ENCODE data around the gene ENAH.
"Not testable (repeated sequence)": the region's sequence is repeated elsewhere in the genome, so short reads cannot be mapped to it uniquely, and the experiment has no call there.

ENAH gene

DNA sequence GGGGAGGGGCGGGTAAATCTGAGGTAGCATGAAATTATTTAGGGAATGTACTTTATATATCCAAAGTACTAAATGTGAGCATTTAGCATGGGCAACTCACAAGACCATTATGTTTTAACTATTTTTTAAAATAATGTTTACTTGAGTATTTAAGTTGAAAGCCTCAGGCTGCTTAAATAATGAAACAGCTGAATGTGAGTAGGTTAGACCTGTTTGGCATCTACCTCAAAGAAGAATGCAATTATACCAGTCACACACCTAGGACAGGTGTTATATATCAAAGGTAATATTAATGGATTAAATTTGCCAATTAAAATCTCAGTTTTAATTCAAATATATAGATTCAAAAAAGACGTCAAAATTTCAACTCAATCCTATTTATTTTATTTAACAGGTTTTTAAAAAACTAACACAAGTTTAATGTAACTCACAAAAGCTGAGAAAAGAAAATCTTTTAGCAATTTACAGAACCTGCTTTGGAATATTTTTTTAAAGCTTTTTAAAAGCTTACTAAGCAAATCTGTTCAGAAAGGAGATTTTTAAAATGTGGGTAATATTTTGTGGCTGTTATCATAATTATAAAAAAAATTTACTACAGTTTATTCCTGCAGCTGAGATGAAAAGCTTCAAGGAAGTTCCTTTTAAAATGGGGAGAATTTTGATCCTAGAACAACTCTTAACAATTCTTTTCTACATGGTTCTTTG is 120.5 kb downstream of the ENAH start:
- Mint-ChIP-seq H3K4me3 (no peak overlapping the region), H3K9me3 (ENCODE audit: low read depth) (no peaks in the 10 kb centered on the region), H3K4me1 (ENCODE audit: low read depth) (no peaks in the 10 kb centered on the region), H3K36me3 (no peaks in the 10 kb centered on the region), H3K27me3 (peaks cover 10% of the 10 kb centered on the region), H3K27ac (no peak overlapping the region)

DNA sequence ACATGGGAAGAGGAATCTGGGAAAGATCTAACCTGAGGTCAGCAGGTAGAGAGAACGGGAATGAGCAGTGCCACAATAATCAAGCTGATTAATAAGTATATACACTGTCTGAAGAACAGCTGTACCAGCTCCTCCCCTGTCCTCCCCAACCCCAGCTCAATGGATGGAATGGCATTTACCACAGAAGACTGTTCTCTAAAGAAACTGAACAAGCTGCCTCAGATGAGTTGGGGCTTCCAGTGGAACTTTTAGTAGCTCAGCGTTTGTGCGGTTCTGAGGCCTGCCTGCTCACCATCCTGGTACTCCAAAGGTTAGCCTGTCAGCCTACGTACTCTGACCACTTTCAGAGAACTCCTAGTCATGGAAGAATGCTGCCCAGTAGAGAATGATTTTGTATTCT is 123.2 kb downstream of the ENAH start:
- Mint-ChIP-seq H3K27ac (no peak overlapping the region), H3K4me1 (ENCODE audit: low read depth) (no peaks in the 10 kb centered on the region), H3K4me3 (no peak overlapping the region), H3K27me3 (peaks cover 6% of the 10 kb centered on the region), H3K36me3 (no peaks in the 10 kb centered on the region), H3K9me3 (ENCODE audit: low read depth) (no peaks in the 10 kb centered on the region)

DNA sequence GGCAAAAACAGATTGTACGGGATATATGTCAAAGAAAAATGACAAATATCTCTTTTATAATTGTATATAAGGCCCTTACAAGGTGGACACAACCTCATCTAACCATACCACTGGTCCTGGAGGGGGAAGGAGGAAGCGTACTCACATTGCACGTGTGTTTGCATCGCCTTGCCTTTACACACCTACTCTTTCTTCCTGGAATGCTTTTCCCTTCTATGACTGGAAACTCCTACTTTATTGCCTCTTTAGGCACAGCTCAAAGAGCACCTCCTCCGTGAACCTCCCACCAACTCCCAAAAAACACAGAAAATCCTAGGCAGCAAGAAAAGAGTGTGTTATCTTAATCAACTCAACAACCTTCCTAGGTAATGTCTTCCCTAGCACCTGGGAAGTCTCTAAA is 125.3 kb downstream of the ENAH start:
- Mint-ChIP-seq H3K27me3 (peaks cover 6% of the 10 kb centered on the region), H3K4me1 (ENCODE audit: low read depth) (no peaks in the 10 kb centered on the region), H3K36me3 (no peaks in the 10 kb centered on the region), H3K9me3 (ENCODE audit: low read depth) (no peaks in the 10 kb centered on the region), H3K27ac (no peak overlapping the region), H3K4me3 (no peak overlapping the region)

DNA sequence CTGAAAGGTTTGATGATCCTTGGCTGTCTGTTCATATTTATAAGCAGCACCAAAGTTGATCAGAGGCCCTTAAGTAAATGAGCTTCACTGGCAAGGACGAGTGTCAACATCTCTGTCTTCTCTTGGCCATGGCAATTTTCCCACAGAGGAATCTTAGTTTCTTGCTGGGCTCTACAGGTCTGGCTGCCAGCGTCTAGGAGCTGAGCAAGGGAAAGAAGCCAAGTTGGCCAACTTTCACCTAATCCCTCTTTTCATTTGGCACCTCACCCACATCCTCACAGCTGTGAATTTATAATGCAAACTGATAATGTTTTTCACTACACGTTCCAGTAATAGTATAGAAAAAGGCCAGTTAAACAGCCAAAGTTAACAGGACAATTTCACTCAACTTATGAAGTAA is 126.0 kb downstream of the ENAH start:
- H3K36me3 Mint-ChIP-seq = no peaks in the 10 kb centered on the region
- H3K4me3 Mint-ChIP-seq = no peak overlapping the region
- H3K27me3 Mint-ChIP-seq = peaks cover 6% of the 10 kb centered on the region
- no peaks in the 10 kb centered on the region for H3K4me1 Mint-ChIP-seq (ENCODE audit: low read depth)
- H3K27ac Mint-ChIP-seq = no peak overlapping the region
- H3K9me3 Mint-ChIP-seq (ENCODE audit: low read depth) = no peaks in the 10 kb centered on the region

DNA sequence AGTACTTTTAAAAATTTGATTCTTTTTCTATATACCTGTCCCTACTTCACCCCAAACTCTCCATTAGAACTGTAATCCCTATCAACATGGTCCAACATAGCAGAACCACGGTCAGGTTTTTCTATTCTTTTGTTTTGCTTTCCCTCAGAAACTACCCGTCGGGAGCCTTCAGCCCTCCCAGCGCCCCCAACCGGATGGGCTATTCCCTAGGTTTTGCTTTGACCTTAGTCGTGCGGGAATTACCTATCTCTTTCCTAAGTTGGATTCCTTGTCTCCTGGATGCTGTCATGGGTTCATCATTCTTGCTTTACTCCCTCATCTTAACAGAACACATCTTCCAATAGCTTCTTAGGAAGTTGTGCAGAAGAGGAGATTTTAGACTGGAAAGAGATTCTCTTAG is 127.5 kb downstream of the ENAH start:
- Mint-ChIP-seq H3K9me3 (ENCODE audit: low read depth) (no peaks in the 10 kb centered on the region), H3K27ac (no peak overlapping the region), H3K36me3 (no peaks in the 10 kb centered on the region), H3K4me1 (ENCODE audit: low read depth) (no peaks in the 10 kb centered on the region), H3K27me3 (no peaks in the 10 kb centered on the region), H3K4me3 (no peak overlapping the region)

DNA sequence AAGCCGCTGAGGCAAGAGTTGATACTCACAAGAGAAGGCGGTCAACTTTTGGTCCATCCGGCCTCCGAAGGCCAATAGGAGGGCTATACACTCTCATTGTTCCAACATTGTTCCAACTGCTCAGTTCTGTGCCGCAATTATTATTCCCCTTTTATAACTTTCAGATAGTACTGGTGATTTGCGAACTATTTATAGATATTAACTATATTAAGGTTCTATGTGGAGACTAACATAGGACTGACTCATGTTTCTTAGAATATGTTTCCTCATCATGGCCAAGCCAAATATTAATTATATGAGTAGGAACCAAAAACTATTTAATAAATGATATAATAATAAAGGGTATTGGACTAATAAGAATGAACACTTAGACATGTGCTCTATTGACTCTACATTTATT is 128.4 kb downstream of the ENAH start:
- H3K4me1 Mint-ChIP-seq (ENCODE audit: low read depth) = no peaks in the 10 kb centered on the region
- H3K27me3 Mint-ChIP-seq = no peaks in the 10 kb centered on the region
- no peaks in the 10 kb centered on the region for H3K36me3 Mint-ChIP-seq
- H3K9me3 Mint-ChIP-seq (ENCODE audit: low read depth) = no peaks in the 10 kb centered on the region
- no peak overlapping the region for H3K27ac Mint-ChIP-seq
- H3K4me3 Mint-ChIP-seq = no peak overlapping the region

DNA sequence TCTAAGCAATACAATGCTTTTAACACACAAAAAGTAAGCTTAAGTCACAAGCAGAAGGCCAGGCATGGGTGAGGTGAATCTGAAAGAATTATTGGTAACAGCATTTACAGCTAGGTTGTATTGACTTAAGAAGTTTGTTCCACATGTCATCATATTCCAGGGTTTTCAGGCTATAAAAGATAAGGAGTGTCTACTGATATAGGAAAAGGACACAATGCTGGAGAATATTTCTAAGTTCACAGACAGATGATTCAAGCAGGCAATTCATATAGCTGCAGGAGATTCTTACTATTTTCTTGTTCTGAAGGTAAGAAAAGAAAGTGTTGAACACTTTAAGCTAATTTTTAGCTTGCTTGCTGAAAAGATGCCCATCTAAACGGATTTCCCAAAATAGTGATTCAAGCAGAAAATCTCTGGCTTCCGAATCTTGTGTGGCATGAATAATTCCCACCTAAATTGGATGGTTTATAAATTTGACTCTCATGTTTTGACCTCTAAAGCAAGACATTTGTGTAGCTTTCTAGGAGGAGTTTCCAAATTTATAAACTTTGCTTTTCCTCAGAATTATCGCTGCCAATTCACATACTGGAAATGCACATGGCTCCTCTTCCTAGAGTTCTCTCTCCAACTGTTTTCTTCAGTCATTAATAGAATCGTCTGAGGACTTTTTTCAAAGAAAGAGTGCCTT is 129.5 kb downstream of the ENAH start:
- H3K36me3 Mint-ChIP-seq = no peaks in the 10 kb centered on the region
- no peaks in the 10 kb centered on the region for H3K27me3 Mint-ChIP-seq
- H3K27ac Mint-ChIP-seq = no peak overlapping the region
- H3K4me3 Mint-ChIP-seq = no peak overlapping the region
- H3K9me3 Mint-ChIP-seq (ENCODE audit: low read depth) = no peaks in the 10 kb centered on the region
- no peaks in the 10 kb centered on the region for H3K4me1 Mint-ChIP-seq (ENCODE audit: low read depth)

DNA sequence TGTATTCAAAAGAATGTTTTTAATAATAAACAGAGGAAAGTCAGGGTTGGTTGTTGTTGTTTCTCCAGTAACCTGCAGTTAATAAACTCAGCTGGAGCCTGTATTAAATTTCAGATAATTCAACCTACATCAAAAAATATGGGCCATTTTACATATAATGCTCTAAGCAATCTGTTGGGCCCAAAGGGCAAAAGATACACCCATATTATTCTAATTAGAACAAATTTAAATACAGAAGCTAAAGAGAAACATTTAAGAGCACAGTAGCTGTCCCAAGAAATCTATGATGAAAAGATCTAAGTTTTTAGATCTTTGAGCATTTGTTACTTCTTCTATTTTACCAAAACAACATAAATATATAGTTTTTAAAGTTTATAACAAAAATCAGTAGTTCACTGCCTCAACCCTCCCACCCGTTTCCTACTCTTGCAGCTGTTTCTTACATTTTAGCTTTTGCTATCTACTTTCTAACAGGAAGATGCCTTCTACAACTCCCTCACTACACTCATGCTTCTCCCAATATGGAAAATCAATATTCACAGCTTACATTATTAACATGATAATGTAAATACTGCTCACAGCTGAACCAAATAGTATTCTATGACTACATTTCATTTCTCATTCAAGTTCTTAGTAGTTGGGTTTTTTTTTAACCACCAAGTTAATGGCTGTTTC is 130.2 kb downstream of the ENAH start:
- Mint-ChIP-seq H3K4me3 (no peak overlapping the region), H3K4me1 (ENCODE audit: low read depth) (no peaks in the 10 kb centered on the region), H3K27ac (no peak overlapping the region), H3K9me3 (ENCODE audit: low read depth) (no peaks in the 10 kb centered on the region), H3K36me3 (no peaks in the 10 kb centered on the region), H3K27me3 (no peaks in the 10 kb centered on the region)

DNA sequence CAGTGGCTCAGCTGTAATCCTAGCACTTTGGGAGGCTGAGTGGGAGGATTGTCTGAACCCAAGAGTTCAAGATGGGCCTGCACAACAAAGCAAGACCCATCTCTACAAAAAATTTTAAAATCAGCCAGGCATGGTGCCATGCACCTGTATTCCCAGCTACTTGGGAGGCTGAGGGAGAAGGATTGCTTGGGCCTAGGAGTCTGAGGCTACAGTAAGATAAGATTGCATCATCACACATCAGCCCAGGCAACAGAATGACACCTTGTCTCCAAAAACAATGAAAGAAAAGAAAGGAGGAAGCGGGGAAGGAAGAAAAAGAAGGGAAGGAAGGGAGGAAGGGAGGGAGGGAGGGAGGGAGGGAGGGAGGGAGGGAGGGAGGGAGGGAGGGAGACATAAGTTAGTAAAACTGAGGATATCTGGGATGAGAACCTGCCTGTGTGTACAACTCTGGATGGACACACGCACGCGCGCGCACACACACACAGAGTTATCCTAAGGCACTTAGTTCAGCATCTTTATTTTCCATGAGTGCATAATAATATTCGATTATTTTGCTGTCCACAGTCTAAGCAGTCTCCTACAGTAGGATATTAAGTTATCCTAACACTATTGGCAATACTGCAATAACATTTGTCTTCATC is 132.2 kb downstream of the ENAH start:
- Mint-ChIP-seq H3K9me3 (ENCODE audit: low read depth) (no peaks in the 10 kb centered on the region), H3K4me3 (no peak overlapping the region), H3K4me1 (ENCODE audit: low read depth) (no peaks in the 10 kb centered on the region), H3K36me3 (no peaks in the 10 kb centered on the region), H3K27ac (no peak overlapping the region), H3K27me3 (no peaks in the 10 kb centered on the region)

DNA sequence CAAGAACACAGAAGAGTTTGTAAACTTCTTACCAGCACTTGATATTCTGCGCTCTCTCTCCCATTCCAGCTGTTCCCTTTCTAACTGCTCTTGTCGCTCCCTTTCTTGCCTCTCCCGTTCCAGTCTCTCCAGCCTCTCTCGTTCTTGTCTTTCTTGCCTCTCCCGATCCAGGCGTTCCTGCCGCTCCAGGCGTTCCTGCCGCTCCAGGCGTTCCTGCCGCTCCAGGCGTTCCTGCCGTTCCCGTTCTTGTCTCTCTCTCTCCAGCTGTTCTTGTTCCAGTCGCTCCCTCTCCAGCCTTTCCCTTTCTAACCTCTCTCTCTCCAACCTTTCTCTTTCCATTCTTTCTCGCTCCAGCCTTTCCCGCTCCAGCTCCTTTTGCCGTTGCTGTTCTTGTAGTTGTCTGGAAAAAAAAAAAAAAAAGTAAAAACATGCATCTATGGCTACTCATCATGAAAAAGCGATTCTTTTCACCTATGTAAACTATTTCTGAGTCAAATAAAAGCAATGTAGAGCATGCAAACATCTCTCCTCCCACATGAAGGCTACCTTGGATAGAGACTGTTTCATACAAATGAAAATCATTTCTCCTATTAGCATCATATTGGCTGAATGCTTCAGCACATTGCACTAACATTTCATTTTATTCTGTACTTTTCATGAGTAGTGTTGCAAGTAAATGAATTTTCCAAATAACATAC is 133.6 kb downstream of the ENAH start:
- H3K4me1 Mint-ChIP-seq (ENCODE audit: low read depth) = no peaks in the 10 kb centered on the region
- H3K4me3 Mint-ChIP-seq = no peak overlapping the region
- no peaks in the 10 kb centered on the region for H3K36me3 Mint-ChIP-seq
- H3K27me3 Mint-ChIP-seq = no peaks in the 10 kb centered on the region
- no peaks in the 10 kb centered on the region for H3K9me3 Mint-ChIP-seq (ENCODE audit: low read depth)
- H3K27ac Mint-ChIP-seq = no peak overlapping the region

DNA sequence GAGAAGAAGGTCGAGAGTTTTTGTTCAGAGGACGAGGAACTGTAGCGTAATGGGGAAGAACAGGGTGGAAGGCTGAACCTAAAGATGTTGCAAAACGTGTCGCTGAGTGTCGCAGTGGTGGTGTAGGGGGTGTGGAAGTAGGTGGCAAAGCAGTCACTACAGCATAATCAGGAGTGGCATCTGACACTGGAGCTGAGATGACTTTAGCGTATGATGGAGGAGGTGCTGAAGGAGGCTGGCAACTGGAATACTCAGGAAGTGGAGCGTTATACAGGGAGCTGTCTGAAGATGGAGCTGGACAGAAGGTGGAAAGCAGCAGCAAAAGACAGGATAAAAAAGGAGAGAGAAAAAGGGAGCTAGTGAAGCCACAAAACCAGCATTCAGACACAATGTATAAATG is 135.2 kb downstream of the ENAH start:
- Mint-ChIP-seq H3K4me3 (no peak overlapping the region), H3K36me3 (no peaks in the 10 kb centered on the region), H3K27me3 (no peaks in the 10 kb centered on the region), H3K9me3 (ENCODE audit: low read depth) (no peaks in the 10 kb centered on the region), H3K27ac (no peak overlapping the region), H3K4me1 (ENCODE audit: low read depth) (no peaks in the 10 kb centered on the region)

DNA sequence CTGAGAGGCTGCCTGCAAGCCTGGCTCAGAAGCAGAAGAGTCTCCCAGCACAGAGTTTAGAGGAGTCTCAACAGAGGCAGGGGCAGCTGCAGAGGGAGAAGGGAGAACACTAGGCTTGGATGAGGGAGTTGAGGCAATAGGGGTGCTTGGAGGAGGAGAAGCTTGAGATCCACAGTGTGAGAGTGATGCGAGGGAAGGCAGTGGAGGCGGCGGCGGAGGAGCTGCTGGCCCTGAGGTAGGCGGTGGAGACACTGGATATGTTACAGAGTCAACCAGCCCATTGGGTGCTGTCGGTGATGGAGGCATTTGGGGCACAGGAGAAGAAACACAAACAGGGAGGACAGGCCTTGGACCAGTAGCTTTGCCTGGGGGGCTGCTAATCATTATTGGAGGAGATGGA is 135.7 kb downstream of the ENAH start:
- Mint-ChIP-seq H3K27me3 (no peaks in the 10 kb centered on the region), H3K4me3 (no peak overlapping the region), H3K27ac (no peak overlapping the region), H3K4me1 (ENCODE audit: low read depth) (no peaks in the 10 kb centered on the region), H3K36me3 (no peaks in the 10 kb centered on the region), H3K9me3 (ENCODE audit: low read depth) (no peaks in the 10 kb centered on the region)

DNA sequence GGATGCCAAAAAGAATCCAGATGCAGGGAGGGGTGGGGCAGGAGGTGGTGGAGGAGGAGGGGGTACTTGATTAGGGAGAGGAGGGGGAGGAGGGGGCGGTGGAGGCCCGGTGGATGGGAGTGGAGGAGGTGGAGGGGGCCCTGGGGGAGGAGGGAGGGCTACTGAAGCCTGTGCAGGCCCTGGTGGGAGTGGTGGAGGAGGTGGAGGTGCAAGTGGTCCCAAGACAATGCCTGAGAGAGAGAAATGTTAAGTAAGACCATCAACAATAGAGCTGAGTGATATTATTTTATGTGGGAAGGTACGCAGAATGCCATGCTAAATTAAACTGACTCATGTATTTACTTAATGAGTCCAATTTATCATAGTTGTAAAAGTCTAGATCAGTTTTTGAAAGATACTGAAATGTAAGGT is 138.2 kb downstream of the ENAH start:
- no peak overlapping the region for H3K27ac Mint-ChIP-seq
- no peaks in the 10 kb centered on the region for H3K36me3 Mint-ChIP-seq
- H3K9me3 Mint-ChIP-seq (ENCODE audit: low read depth) = no peaks in the 10 kb centered on the region
- no peaks in the 10 kb centered on the region for H3K27me3 Mint-ChIP-seq
- peaks cover 3% of the 10 kb centered on the region for H3K4me1 Mint-ChIP-seq (ENCODE audit: low read depth)
- no peak overlapping the region for H3K4me3 Mint-ChIP-seq

DNA sequence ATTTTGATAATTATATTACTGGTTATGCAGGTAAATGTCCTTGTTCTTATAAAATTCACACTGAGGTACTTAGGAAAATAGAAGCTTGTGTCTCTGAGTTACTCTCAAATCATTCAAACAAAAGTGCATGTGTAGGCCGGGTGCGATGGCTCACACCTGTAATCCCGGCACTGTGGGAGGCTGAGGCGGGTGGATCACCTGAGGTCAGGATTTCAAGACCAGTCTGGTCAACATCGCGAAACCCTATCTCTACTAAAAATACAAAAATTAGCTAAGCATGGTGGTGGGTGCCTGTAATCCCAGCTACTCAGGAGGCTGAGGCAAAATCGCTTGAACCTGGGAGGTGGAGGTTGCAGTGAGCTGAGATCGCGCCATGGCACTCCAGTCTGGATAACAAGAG is 139.3 kb downstream of the ENAH start:
- not testable (repeated sequence) for H3K9me3 Mint-ChIP-seq (ENCODE audit: low read depth); H3K4me1 Mint-ChIP-seq (ENCODE audit: low read depth); H3K4me3 Mint-ChIP-seq; H3K27ac Mint-ChIP-seq; H3K36me3 Mint-ChIP-seq; H3K27me3 Mint-ChIP-seq

Data from activated naive CD8-positive, alpha-beta T cell (primary cell).